GM12865 (cell line): ENCODE data around the gene FAM210A.

Source experiments
- DNase-seq: peaks from one replicate; pipeline ENCODE4 v3.0.0; 2010; ENCODE audit warnings: low read depth
- H3K4me3 ChIP-seq: 2 replicates; pipeline ENCODE4 v1.5.1; 2011; ENCODE audit warnings: mild to moderate bottlenecking, low read depth, low read length, control low read depth
- CTCF ChIP-seq: IDR thresholded peaks from 2 replicates; pipeline ENCODE4 v1.5.1; 2011; ENCODE audit warnings: low read length, control low read depth, low read depth, inconsistent platforms; ENCODE audit not compliant: insufficient read depth; ENCODE audit errors: missing control alignments

The FAM210A gene

GRCh38 chr18:13660510-13660909 is 65.8 kb downstream of the FAM210A start:
- no peak for TF ChIP-seq CTCF
- DNase-seq, result no peak

GRCh38 chr18:13658436-13659204 is 67.7 kb downstream of the FAM210A start:
- no peak for DNase-seq
- no peak overlapping the region for H3K4me3 ChIP-seq
- TF ChIP-seq CTCF, result no peak

More at GRCh38 chr18:13660510-13660909, 65.8 kb downstream of the FAM210A start:
- H3K4me3 ChIP-seq, result no peak overlapping the region

GRCh38 chr18:13657974-13658373 is 68.4 kb downstream of the FAM210A start:
- no peak overlapping the region for H3K4me3 ChIP-seq
- no peak for DNase-seq
- no peak for TF ChIP-seq CTCF

GRCh38 chr18:13653746-13654433 is 72.5 kb downstream of the FAM210A start:
- H3K4me3 ChIP-seq, result no peak overlapping the region
- no peak for TF ChIP-seq CTCF
- DNase-seq, result no peak

GRCh38 chr18:13649397-13650390 is 76.7 kb downstream of the FAM210A start:
- TF ChIP-seq CTCF, result no peak
- DNase-seq, result no peak
- no peak overlapping the region for H3K4me3 ChIP-seq

- DNase-seq, result no peak
- H3K4me3 ChIP-seq, result no peak overlapping the region
- TF ChIP-seq CTCF, result no peak
These were observed 78.6 kb downstream of the FAM210A start for GRCh38 chr18:13647761-13648160.
